Spinal cord (tissue), 10 donors: ENCODE results near the gene SMC3. TPM values are rescaled to one million over a fixed set of nuclear protein-coding genes. Genes with fewer than 3 reads are reported as not detected.
A peak's percentile ranks its signal among the peaks of the same experiment; 100 is the strongest.
"Not testable (repeated sequence)": the region's sequence is repeated elsewhere in the genome, so short reads cannot be mapped to it uniquely, and the experiment has no call there.

Experiments
- DNase-seq, 6 donors: peaks; one replicate each; pipeline versions ENCODE4 v3.0.0 to v3.0.0-alpha.2; 2013 to 2015; ENCODE audit warnings: low spot score in 6 of 6, low read depth in 4 of 6
- H3K27ac ChIP-seq: one replicate; pipeline ENCODE4 v1.5.1; 2013; ENCODE audit warnings: low read depth, low read length, control low read depth
- H3K27me3 ChIP-seq: one replicate; pipeline ENCODE4 v1.6.1; 2013; ENCODE audit warnings: low read length; ENCODE audit not compliant: control insufficient read depth, insufficient read depth
- H3K36me3 ChIP-seq: one replicate; pipeline ENCODE4 v1.6.1; 2013; ENCODE audit warnings: low read length; ENCODE audit not compliant: control insufficient read depth, insufficient read depth
- H3K4me1 ChIP-seq: one replicate; pipeline ENCODE4 v1.6.1; 2013; ENCODE audit warnings: low read length; ENCODE audit not compliant: control insufficient read depth, insufficient read depth
- H3K4me3 ChIP-seq: one replicate; pipeline ENCODE4 v1.5.1; 2013; ENCODE audit warnings: low read depth, low read length, control low read depth
- H3K9me3 ChIP-seq: one replicate; pipeline ENCODE4 v1.6.1; 2013; ENCODE audit warnings: low read length; ENCODE audit not compliant: control insufficient read depth, insufficient read depth
- WGBS: methylation state at CpG from one replicate; pipeline ENCODE4 v1.1.5; 2013; ENCODE audit warnings: missing lambda C conversion rate; ENCODE audit not compliant: insufficient coverage; 5-methylcytosine and 5-hydroxymethylcytosine counted together
- polyA plus RNA-seq, 2 donors: library from polyadenylated mRNA; unstranded; fragments of 120-200 nt; gene quantifications; one replicate each; pipeline ENCODE4 v1.2.1, GENCODE V29; 2013; ENCODE audit not compliant: insufficient read length in 2 of 2
- total RNA-seq, 2 donors: library from RNA; depleted of rRNA in 1 of 2; stranded (reverse); fragments of 120-200 nt in 1 of 2; fragments of >200 nt in 1 of 2; gene quantifications; one replicate each; pipeline versions ENCODE4 v1.2.3 to v1.2.4, GENCODE V29; 2013 to 2014
- donor health status: healthy.

SMC3 gene
- total and polyA plus RNA-seq, 4 donors: 41.5 to 70.0 (median 49.6) TPM

DNA sequence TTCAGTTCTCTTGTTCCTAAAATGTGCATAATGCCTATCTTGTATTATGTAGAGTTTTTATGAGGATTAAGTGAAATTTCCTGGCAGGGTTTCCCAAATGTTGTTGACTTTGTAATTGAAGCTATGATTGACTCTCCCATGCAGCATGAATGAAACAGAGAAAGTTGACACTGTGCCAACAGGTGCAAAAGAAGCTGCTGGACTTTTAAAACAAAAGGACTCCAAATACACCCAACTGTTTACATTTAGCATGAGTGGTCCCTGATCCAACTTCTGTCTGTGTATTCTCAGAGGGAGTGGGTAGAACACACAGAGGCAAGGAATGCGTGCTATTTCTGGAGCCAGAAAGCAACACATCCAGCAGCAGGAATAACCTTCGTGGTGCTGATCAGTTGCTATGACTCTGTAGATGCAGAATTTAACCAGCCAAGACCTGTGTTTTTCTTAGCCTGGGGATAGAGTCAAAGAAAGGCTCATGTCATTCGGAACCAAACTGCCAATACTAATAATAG, 62.2 kb downstream of the SMC3 start:
- WGBS: 86% methylated on average over 1 of the region's 3 CpGs
- H3K27me3 ChIP-seq: no peaks in the 10 kb centered on the region
- no peak overlapping the region for H3K4me3 ChIP-seq
- peak in 1 of 6 donors; percentile 49 for DNase-seq
- no peaks in the 10 kb centered on the region for H3K36me3 ChIP-seq
- no peaks in the 10 kb centered on the region for H3K4me1 ChIP-seq
- no peaks in the 10 kb centered on the region for H3K9me3 ChIP-seq
- no peak overlapping the region for H3K27ac ChIP-seq

DNA sequence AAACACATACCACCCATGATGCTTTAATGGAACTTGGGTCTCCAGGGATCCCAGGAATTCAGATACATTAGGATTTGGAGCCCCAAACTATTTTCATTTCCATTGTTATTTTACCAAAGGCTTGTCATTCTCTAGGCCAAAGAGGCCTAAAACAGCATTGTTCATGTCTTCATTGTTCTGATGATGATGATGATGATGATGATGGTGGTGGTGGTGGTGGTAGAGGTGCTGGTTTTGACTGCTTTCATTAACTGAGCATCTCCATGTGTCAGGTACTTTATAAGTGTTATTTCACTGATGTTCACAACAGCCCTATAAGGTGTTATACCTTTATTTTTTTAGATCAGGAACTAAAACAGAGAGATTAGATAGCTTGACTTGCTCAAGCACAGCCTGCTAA, 64.4 kb downstream of the SMC3 start:
- Histone ChIP-seq H3K4me3 (no peak overlapping the region), H3K9me3 (no peaks in the 10 kb centered on the region), H3K36me3 (no peaks in the 10 kb centered on the region), H3K27me3 (no peaks in the 10 kb centered on the region), H3K4me1 (peaks cover 3% of the 10 kb centered on the region), H3K27ac (no peak overlapping the region)
- DNase-seq: no peak

DNA sequence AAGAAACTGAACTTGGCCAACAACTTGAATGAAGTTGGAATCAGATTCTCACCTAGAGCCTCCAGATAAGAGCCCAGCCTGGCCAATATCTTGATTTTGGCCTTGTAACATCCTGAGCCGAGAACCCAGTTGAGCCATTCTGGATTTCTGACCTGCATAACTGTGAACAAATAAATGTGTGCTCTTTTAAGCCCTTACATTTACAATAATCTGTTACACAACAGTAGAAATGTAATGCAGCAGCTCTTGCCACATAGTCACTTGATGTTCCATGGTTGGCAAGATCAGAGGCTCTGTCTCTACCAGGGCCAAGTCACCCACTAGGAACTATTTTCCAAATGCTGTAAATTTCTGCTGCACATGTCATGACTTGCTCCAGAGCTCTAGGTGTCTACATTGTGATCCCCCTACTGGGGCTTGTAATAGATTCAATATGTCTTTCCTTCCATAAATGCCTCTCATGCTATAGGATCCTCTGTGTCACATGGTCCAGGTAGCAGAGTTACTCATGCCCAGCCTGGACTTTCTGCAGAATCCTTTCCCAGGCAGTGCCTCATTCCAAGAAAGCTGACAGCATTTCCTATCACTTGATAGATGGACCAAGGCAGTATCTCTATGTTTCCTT, 65.2 kb downstream of the SMC3 start:
- no peaks in the 10 kb centered on the region for H3K36me3 ChIP-seq
- H3K27me3 ChIP-seq: no peaks in the 10 kb centered on the region
- H3K4me1 ChIP-seq: peaks cover 9% of the 10 kb centered on the region
- no peak overlapping the region for H3K27ac ChIP-seq
- no peak for DNase-seq
- WGBS: 88% methylated on average over 1 of the region's 1 CpG
- H3K4me3 ChIP-seq: no peak overlapping the region
- no peaks in the 10 kb centered on the region for H3K9me3 ChIP-seq

DNA sequence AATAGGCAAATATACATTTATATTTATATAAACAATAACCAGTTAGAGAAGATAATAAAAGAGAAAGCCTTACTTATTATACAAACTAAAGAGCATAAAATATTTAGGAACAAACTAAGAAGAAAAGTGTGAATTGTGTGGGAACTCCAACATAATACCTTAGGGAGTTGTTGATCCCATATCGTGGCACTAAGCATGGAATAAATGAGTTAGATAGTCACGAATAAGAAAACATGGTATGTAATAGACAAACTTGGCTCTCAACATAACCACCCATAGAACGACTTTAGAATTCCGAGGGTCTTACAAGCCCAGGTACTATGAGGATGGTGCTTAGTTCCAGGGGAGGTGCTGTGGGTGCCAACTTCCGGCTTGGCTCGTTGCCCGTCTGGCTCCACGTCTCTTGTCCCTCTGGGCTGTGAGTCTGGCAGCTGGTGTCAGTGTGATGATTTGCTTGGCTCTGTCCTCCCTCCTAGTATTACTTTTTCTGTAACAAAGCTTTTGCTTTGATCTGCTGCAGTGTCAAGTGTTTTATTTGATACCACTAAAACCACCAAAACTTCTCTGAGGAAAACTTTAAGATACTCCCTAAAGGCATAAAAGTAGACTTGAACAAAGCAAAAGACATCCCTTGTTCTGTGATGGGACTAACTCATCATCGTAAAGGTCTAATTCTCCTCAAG, 67.2 kb downstream of the SMC3 start:
- H3K27ac ChIP-seq: no peak overlapping the region
- H3K4me1 ChIP-seq: peaks cover 9% of the 10 kb centered on the region
- H3K4me3 ChIP-seq: no peak overlapping the region
- no peaks in the 10 kb centered on the region for H3K36me3 ChIP-seq
- no peaks in the 10 kb centered on the region for H3K9me3 ChIP-seq
- H3K27me3 ChIP-seq: no peaks in the 10 kb centered on the region
- peak in 1 of 6 donors; percentile 46 for DNase-seq
- WGBS: 51% methylated on average over 3 of the region's 9 CpGs

DNA sequence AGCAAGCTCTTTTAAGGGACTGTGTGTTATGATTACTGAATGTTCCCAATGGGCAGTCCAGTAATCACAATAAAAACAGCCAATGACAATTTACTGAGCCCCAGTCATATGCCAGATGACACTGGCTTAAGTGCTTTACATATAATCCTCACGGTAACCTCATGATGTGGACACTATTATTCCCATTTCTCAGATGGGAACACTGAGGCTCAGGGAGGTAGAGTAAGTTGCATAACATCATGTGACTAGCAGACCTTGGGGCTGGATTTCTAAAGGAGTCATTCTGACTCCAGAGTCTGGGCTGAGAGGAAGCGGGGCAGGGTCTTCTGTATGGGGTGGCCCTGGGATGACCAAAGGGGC, 69.1 kb downstream of the SMC3 start:
- 100% methylated on average over 1 of the region's 2 CpGs for WGBS
- no peak for DNase-seq

DNA sequence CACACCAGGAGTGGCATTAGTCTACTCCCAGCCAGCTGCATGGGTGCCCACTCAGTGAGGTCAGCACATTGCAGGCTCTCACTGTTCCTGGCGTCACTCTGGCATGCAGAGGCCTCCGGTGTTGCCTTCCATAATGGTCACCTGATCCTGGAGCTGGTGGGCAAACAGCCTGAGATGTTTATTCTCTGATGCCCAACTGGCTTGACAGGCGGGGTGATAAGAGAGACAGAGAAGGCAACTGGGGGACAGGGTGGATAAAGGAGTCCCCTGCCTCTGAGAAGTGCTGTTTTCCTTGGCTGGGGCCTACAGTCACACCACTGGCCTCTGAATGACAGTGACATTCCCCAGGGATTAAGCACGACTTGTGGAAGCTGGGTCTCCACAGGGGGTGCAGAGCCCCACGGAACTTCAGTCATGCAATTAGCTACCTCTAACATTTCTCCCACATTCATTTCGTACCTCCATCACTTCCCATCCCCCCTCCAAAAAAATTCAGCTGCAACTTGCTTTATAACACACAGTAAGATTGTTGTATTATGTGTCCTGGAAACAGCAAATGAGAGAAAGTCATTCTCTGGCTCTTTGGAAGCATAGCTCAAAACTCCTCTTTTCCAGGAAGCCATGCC, 69.5 kb downstream of the SMC3 start:
- H3K9me3 ChIP-seq: no peaks in the 10 kb centered on the region
- no peak for DNase-seq
- no peak overlapping the region for H3K4me3 ChIP-seq
- no peaks in the 10 kb centered on the region for H3K36me3 ChIP-seq
- H3K27ac ChIP-seq: no peak overlapping the region
- peaks cover 9% of the 10 kb centered on the region for H3K4me1 ChIP-seq
- WGBS: 54% methylated on average over 5 of the region's 6 CpGs
- peaks cover 6% of the 10 kb centered on the region for H3K27me3 ChIP-seq

More for the DNA sequence above, 69.1 kb downstream of the SMC3 start:
- Histone ChIP-seq H3K27ac (no peak overlapping the region), H3K4me3 (no peak overlapping the region), H3K27me3 (peaks cover 3% of the 10 kb centered on the region), H3K9me3 (no peaks in the 10 kb centered on the region), H3K36me3 (no peaks in the 10 kb centered on the region), H3K4me1 (peaks cover 9% of the 10 kb centered on the region)

DNA sequence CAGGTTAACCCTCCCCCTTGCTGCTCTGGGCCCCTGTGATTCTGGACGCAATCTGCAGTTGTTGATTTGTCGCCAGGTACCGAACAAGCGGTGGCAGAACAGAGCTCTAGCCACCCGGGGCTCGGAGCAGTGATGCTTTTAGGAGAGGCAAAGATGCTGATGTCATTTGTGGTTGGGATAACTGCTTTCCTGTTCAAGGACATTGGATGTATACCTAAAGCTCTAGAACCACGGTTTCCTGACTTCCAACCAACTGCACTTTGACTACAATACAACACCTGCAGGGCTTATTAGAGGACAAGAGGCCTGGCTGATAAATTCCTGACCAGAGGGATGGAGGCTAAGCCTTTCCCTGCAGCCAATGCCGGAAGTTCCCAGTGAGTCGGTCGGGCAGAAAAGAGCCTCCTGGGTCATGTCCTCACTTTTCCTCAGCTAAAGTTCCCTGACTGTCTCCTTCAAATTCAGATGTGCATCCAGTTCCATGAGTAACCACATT, 70.1 kb downstream of the SMC3 start:
- H3K27me3 ChIP-seq: peaks cover 12% of the 10 kb centered on the region
- no peaks in the 10 kb centered on the region for H3K9me3 ChIP-seq
- no peak overlapping the region for H3K4me3 ChIP-seq
- peaks cover 9% of the 10 kb centered on the region for H3K4me1 ChIP-seq
- no peak overlapping the region for H3K27ac ChIP-seq
- 29% methylated on average over 10 of the region's 10 CpGs for WGBS
- H3K36me3 ChIP-seq: no peaks in the 10 kb centered on the region
- peak in 1 of 6 donors; percentile 16 for DNase-seq

DNA sequence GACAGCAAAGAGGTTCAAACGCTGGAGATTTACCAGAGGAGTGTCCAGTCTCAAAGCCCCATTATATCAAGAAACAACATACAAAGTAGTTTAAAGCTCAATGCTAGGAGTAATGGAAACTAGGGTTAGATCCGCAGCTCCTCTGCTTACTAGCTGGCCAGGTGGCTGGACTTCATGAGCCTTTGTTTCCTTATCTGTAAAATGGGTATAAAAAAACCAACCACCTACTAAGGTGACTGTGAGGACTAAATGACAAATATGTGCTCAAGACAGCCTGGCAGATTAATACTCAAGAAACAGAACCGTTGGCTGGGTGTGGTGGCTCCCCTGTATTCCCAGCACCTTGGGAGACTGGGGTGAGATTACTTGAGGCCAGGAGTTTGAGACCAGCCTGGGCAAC, 70.8 kb downstream of the SMC3 start:
- H3K4me1 ChIP-seq: peaks cover 14% of the 10 kb centered on the region
- H3K4me3 ChIP-seq: no peak overlapping the region
- peaks cover 19% of the 10 kb centered on the region for H3K27me3 ChIP-seq
- no peak for DNase-seq
- no peaks in the 10 kb centered on the region for H3K9me3 ChIP-seq
- H3K27ac ChIP-seq: no peak overlapping the region
- WGBS: 86% methylated on average over 1 of the region's 3 CpGs
- H3K36me3 ChIP-seq: no peaks in the 10 kb centered on the region

DNA sequence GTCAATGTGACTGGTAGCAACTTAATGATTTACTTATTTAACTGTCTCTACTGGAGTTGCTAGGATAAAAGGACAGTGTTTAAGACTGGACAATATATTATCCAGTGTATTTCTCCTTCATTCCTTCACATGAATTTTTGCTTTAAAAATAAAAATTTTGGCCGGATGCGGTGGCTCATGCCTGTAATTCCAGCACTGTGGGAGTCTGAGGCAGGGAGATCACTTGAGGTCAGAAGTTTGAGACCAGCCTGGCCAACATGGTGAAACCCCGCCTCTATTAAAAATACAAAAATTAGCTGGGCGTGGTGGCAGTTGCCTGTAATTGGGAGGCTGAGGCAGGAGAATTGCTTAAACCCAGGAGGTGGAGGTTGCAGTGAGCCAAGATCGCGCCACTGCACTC, 71.6 kb downstream of the SMC3 start:
- H3K27me3 ChIP-seq: peaks cover 25% of the 10 kb centered on the region
- peaks cover 17% of the 10 kb centered on the region for H3K4me1 ChIP-seq
- H3K36me3 ChIP-seq, H3K9me3 ChIP-seq, H3K27ac ChIP-seq, H3K4me3 ChIP-seq, DNase-seq: not testable (repeated sequence)
- no CpG with 5 or more reads among the region's 6 CpGs for WGBS
